ENCODE data around the gene ZNF175.
A peak's percentile ranks its signal among the peaks of the same experiment; 100 is the strongest.
"Not testable (repeated sequence)": the region's sequence is repeated elsewhere in the genome, so short reads cannot be mapped to it uniquely, and the experiment has no call there.

The ZNF175 gene

GRCh38 chr19:51621178-51621577 lies 50.1 kb downstream of the ZNF175 start:
- peaks cover 40% of the 10 kb centered on the region for H3K27me3 Mint-ChIP-seq
- H3K27ac Mint-ChIP-seq = no peak overlapping the region
- no peak overlapping the region for H3K4me3 Mint-ChIP-seq
- H3K4me1 Mint-ChIP-seq (ENCODE audit: low read depth) = no peaks in the 10 kb centered on the region
- no peaks in the 10 kb centered on the region for H3K9me3 Mint-ChIP-seq
- no peaks in the 10 kb centered on the region for H3K36me3 Mint-ChIP-seq (ENCODE audit: low read depth)

- H3K4me3 Mint-ChIP-seq = no peak overlapping the region
- no peaks in the 10 kb centered on the region for H3K36me3 Mint-ChIP-seq (ENCODE audit: low read depth)
- peaks cover 21% of the 10 kb centered on the region for H3K27me3 Mint-ChIP-seq
- H3K4me1 Mint-ChIP-seq (ENCODE audit: low read depth) = no peaks in the 10 kb centered on the region
- H3K9me3 Mint-ChIP-seq = no peaks in the 10 kb centered on the region
- H3K27ac Mint-ChIP-seq = no peak overlapping the region
These were observed 55.6 kb downstream of the ZNF175 start for GRCh38 chr19:51626675-51627074.

- Mint-ChIP-seq H3K36me3 (ENCODE audit: low read depth) (no peaks in the 10 kb centered on the region), H3K27ac (no peak overlapping the region), H3K27me3 (peaks cover 17% of the 10 kb centered on the region), H3K9me3 (no peaks in the 10 kb centered on the region), H3K4me3 (no peak overlapping the region), H3K4me1 (ENCODE audit: low read depth) (no peaks in the 10 kb centered on the region)
These were observed 56.5 kb downstream of the ZNF175 start for GRCh38 chr19:51627491-51628138.

- H3K27ac Mint-ChIP-seq = peak overlapping the region; percentile 24
- no peaks in the 10 kb centered on the region for H3K36me3 Mint-ChIP-seq (ENCODE audit: low read depth)
- no peaks in the 10 kb centered on the region for H3K9me3 Mint-ChIP-seq
- H3K27me3 Mint-ChIP-seq = peaks cover 15% of the 10 kb centered on the region
- H3K4me1 Mint-ChIP-seq (ENCODE audit: low read depth) = no peaks in the 10 kb centered on the region
- H3K4me3 Mint-ChIP-seq = no peak overlapping the region
These were observed 57.3 kb downstream of the ZNF175 start for GRCh38 chr19:51628153-51628939.

GRCh38 chr19:51630315-51630714 lies 59.2 kb downstream of the ZNF175 start, which contains the start of gene SIGLEC5:
SIGLEC5 (minus strand) TSS chr19:51630401; CDS start chr19:51630335, 66 bp downstream.
- not testable (repeated sequence) for H3K36me3 Mint-ChIP-seq (ENCODE audit: low read depth); H3K27ac Mint-ChIP-seq; H3K27me3 Mint-ChIP-seq; H3K4me1 Mint-ChIP-seq (ENCODE audit: low read depth); H3K4me3 Mint-ChIP-seq; H3K9me3 Mint-ChIP-seq

GRCh38 chr19:51632126-51632525 lies 61.0 kb downstream of the ZNF175 start:
- Mint-ChIP-seq H3K27me3 (peaks cover 6% of the 10 kb centered on the region), H3K27ac (no peak overlapping the region), H3K9me3 (no peaks in the 10 kb centered on the region), H3K4me1 (ENCODE audit: low read depth) (no peaks in the 10 kb centered on the region), H3K4me3 (no peak overlapping the region), H3K36me3 (ENCODE audit: low read depth) (no peaks in the 10 kb centered on the region)

GRCh38 chr19:51637362-51637978 lies 66.4 kb downstream of the ZNF175 start:
- no peaks in the 10 kb centered on the region for H3K36me3 Mint-ChIP-seq (ENCODE audit: low read depth)
- no peak overlapping the region for H3K4me3 Mint-ChIP-seq

GRCh38 chr19:51639916-51640315 lies 68.8 kb downstream of the ZNF175 start:
- H3K27ac Mint-ChIP-seq = no peak overlapping the region
- no peak overlapping the region for H3K4me3 Mint-ChIP-seq
- no peaks in the 10 kb centered on the region for H3K27me3 Mint-ChIP-seq
- no peaks in the 10 kb centered on the region for H3K9me3 Mint-ChIP-seq
- H3K4me1 Mint-ChIP-seq (ENCODE audit: low read depth) = no peaks in the 10 kb centered on the region
- H3K36me3 Mint-ChIP-seq (ENCODE audit: low read depth) = no peaks in the 10 kb centered on the region

More at GRCh38 chr19:51637362-51637978, 66.4 kb downstream of the ZNF175 start:
- H3K27me3 Mint-ChIP-seq = no peaks in the 10 kb centered on the region
- no peaks in the 10 kb centered on the region for H3K9me3 Mint-ChIP-seq
- no peaks in the 10 kb centered on the region for H3K4me1 Mint-ChIP-seq (ENCODE audit: low read depth)
- no peak overlapping the region for H3K27ac Mint-ChIP-seq

GRCh38 chr19:51640386-51640785 lies 69.3 kb downstream of the ZNF175 start:
- no peaks in the 10 kb centered on the region for H3K36me3 Mint-ChIP-seq (ENCODE audit: low read depth)
- no peaks in the 10 kb centered on the region for H3K27me3 Mint-ChIP-seq
- no peak overlapping the region for H3K4me3 Mint-ChIP-seq
- no peaks in the 10 kb centered on the region for H3K9me3 Mint-ChIP-seq
- H3K27ac Mint-ChIP-seq = no peak overlapping the region
- no peaks in the 10 kb centered on the region for H3K4me1 Mint-ChIP-seq (ENCODE audit: low read depth)

- Mint-ChIP-seq H3K4me3 (no peak overlapping the region), H3K27me3 (no peaks in the 10 kb centered on the region), H3K27ac (no peak overlapping the region), H3K4me1 (ENCODE audit: low read depth) (no peaks in the 10 kb centered on the region), H3K36me3 (ENCODE audit: low read depth) (no peaks in the 10 kb centered on the region), H3K9me3 (no peaks in the 10 kb centered on the region)
These were observed 70.6 kb downstream of the ZNF175 start for GRCh38 chr19:51641648-51642047.
